ENCODE data around the gene RTTN.

RTTN gene

DNA sequence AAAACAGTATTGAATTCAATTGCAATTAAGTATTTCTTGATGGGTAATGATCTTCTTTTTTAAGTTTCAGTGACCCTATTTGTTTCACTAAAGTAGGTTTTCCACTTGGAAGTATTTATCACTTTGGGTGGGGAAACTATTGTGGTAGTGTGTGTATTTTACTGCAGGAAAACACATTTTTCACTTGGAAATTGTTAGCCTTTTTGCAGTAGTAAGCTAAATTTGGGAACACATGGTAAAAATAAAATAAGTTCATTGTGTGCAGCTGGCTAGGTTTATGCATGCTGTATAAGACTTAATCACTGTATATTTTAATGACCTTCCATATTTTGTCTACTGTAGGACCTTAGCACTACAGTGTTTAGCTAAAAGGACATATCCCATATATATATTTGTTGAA, 28.5 kb upstream of the RTTN start:
- H3K4me1 ChIP-seq (ENCODE audit: control insufficient read depth, insufficient read depth, low read length): no peaks in the 10 kb centered on the region
- H3K4me3 ChIP-seq (ENCODE audit: low read length): no peak overlapping the region
- no peak overlapping the region for H3K4me2 ChIP-seq (ENCODE audit: low read length)
- H3K9ac ChIP-seq (ENCODE audit: low read depth, low read length): no peak overlapping the region
- H3K9me3 ChIP-seq (replicated peaks; ENCODE audit: low read length): no peaks in the 10 kb centered on the region
- no peaks in the 10 kb centered on the region for H3K36me3 ChIP-seq (ENCODE audit: insufficient read depth, low read length)
- peaks cover 3% of the 10 kb centered on the region for H3K27me3 ChIP-seq (ENCODE audit: control insufficient read depth, insufficient read depth, low read length)

DNA sequence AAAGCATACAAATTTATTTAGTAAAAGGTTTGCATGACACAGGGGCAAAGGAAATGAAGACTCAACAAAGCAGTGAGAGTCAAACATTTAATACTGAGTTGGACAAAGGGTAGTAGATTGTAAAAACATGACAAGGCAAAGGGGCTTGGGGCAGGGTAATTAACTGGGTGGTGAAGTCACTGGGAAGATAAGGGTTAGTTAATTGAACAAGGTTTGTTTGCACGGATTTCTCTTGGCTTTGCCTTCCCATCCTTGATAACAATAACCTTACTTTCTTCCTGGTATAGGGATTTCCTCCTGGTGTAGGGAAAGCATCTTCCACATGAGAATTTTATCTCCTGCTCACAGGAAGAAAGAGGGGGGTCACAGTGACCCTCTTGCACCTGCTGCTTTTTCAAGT, 26.8 kb upstream of the RTTN start:
- no peak overlapping the region for H3K4me3 ChIP-seq (ENCODE audit: low read length)
- peaks cover 3% of the 10 kb centered on the region for H3K27me3 ChIP-seq (ENCODE audit: control insufficient read depth, insufficient read depth, low read length)
- H3K9me3 ChIP-seq (replicated peaks; ENCODE audit: low read length): peaks cover 6% of the 10 kb centered on the region
- no peaks in the 10 kb centered on the region for H3K36me3 ChIP-seq (ENCODE audit: insufficient read depth, low read length)
- H3K4me2 ChIP-seq (ENCODE audit: low read length): no peak overlapping the region
- no peak overlapping the region for H3K9ac ChIP-seq (ENCODE audit: low read depth, low read length)
- H3K4me1 ChIP-seq (ENCODE audit: control insufficient read depth, insufficient read depth, low read length): no peaks in the 10 kb centered on the region

DNA sequence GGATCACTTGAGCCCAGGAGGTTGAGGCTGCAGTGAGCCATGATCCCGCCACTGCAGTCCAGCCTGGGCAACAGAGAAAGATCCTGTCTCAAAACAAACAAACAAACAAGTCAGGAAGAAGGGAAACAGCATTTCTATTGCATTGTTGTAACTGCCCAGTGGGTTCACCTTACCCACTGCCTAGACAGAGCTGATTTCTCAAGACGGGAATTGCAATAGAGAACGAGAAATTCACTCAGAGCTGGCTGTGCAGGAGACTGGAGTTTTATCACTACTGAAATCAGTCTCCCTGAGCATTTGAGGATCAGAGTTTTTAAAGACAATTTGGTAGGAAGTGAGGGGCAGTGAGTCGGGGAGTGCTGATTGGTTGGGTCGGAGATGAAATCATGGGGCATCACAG, 24.2 kb upstream of the RTTN start:
- H3K4me2 ChIP-seq (ENCODE audit: low read length): no peak overlapping the region
- H3K9me3 ChIP-seq (replicated peaks; ENCODE audit: low read length): peaks cover 9% of the 10 kb centered on the region
- H3K4me3 ChIP-seq (ENCODE audit: low read length): no peak overlapping the region
- H3K4me1 ChIP-seq (ENCODE audit: control insufficient read depth, insufficient read depth, low read length): no peaks in the 10 kb centered on the region
- H3K27me3 ChIP-seq (ENCODE audit: control insufficient read depth, insufficient read depth, low read length): peaks cover 5% of the 10 kb centered on the region
- no peaks in the 10 kb centered on the region for H3K36me3 ChIP-seq (ENCODE audit: insufficient read depth, low read length)
- H3K9ac ChIP-seq (ENCODE audit: low read depth, low read length): no peak overlapping the region

DNA sequence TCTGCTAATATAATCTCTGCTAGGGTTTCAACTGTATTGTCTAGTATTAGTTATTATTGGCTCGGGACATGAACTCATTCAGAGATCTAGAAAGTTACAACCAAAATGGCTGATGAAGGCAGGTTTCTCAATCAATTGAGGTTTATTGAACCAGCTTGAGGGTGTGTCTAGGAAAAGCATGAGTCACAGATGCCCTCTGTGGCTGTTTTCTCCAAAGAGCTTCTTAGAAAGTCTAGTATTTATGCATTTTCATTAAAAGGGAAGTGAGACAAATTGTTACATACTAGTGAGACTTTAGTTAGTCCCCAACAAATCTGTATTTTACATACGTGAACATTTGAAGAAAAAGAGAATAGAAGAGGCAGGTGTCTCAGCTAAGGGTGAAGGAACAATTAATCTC, 23.0 kb upstream of the RTTN start:
- Histone ChIP-seq H3K4me1 (ENCODE audit: control insufficient read depth, insufficient read depth, low read length) (no peaks in the 10 kb centered on the region), H3K27me3 (ENCODE audit: control insufficient read depth, insufficient read depth, low read length) (peaks cover 15% of the 10 kb centered on the region), H3K36me3 (ENCODE audit: insufficient read depth, low read length) (no peaks in the 10 kb centered on the region), H3K9me3 (replicated peaks; ENCODE audit: low read length) (peaks cover 9% of the 10 kb centered on the region), H3K4me3 (ENCODE audit: low read length) (no peak overlapping the region), H3K4me2 (ENCODE audit: low read length) (no peak overlapping the region), H3K9ac (ENCODE audit: low read depth, low read length) (no peak overlapping the region)

DNA sequence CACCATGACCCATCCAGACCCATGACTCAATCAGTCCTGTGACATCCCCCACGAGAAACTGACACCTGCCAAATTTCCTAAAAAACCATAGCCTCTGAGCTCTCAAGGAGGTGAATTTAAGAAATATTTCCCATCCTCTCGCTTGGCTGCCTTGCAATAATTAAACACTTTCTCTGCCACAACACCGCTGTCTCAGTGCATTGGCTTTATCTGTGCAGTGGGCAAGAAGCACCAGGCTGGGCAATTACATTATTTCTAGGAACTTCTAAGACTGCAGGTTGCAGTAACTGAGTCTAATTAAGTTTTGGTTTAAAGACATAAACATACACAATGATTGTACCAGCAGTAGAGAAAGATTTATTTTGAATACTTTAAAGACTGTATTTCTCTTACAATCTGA, 22.0 kb upstream of the RTTN start:
- Histone ChIP-seq H3K4me2 (ENCODE audit: low read length) (no peak overlapping the region), H3K27me3 (ENCODE audit: control insufficient read depth, insufficient read depth, low read length) (peaks cover 25% of the 10 kb centered on the region), H3K9me3 (replicated peaks; ENCODE audit: low read length) (peaks cover 9% of the 10 kb centered on the region), H3K36me3 (ENCODE audit: insufficient read depth, low read length) (no peaks in the 10 kb centered on the region), H3K4me3 (ENCODE audit: low read length) (no peak overlapping the region), H3K9ac (ENCODE audit: low read depth, low read length) (no peak overlapping the region), H3K4me1 (ENCODE audit: control insufficient read depth, insufficient read depth, low read length) (no peaks in the 10 kb centered on the region)

DNA sequence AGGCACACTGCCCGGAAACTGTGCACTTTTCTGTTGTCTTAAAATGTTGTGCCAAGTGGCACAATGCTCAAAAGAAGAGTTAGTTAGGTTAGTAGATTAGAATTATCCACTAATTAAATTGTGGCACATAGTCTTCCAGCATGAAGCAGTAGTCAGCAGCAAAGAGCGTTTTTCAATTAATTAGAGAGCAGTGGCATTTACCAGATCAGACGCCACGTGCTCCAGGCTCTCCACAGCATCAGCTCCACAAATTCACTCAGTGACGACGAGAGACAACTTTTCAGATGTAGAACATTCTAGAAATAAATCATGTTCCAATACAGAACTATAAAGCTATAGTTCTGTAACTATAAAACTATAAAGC, 16.4 kb upstream of the RTTN start:
- H3K9me3 ChIP-seq (replicated peaks; ENCODE audit: low read length): no peaks in the 10 kb centered on the region
- H3K9ac ChIP-seq (ENCODE audit: low read depth, low read length): no peak overlapping the region
- H3K4me2 ChIP-seq (ENCODE audit: low read length): no peak overlapping the region

DNA sequence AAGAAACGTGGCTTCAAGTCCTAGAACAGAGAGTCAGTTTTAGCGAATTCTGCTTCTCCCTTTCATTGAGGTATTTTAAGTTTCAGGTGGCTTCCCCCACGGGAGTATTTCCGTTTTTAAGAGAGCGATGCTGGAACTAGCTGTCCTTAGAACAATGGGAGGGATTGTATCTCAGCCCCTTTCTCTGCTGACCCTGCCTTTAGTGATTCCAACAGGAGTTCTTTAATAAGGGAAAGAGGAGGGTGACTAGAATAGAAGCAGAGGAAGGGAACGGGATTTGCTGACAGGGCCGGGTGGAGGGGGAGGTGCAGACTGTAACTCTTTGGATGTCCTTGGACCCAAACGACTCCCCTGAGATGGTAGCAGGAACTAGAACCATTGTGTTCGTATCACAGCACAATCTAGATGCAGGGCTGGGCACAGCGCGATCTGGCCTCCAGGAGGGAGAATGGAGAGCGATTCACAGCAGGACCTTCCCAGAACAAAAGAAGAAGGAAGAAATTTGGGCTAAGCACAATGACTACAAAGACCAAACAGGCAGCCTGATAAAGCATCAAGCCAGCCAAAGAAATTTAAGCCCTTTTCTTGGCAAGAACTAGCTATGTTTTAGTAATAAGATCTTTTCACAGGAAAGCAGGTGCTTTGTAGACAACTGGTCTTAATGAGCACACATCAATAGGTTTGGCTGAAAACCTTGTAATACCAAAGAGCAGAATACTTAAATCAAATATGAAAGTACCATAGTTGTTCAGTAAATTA, 15.8 kb upstream of the RTTN start:
- Histone ChIP-seq H3K4me1 (ENCODE audit: control insufficient read depth, insufficient read depth, low read length) (no peaks in the 10 kb centered on the region), H3K27me3 (ENCODE audit: control insufficient read depth, insufficient read depth, low read length) (peaks cover 39% of the 10 kb centered on the region), H3K36me3 (ENCODE audit: insufficient read depth, low read length) (no peaks in the 10 kb centered on the region), H3K4me3 (ENCODE audit: low read length) (no peak overlapping the region), H3K9me3 (replicated peaks; ENCODE audit: low read length) (no peaks in the 10 kb centered on the region), H3K9ac (ENCODE audit: low read depth, low read length) (no peak overlapping the region), H3K4me2 (ENCODE audit: low read length) (no peak overlapping the region)

More for the DNA sequence above, 16.4 kb upstream of the RTTN start:
- H3K4me1 ChIP-seq (ENCODE audit: control insufficient read depth, insufficient read depth, low read length): no peaks in the 10 kb centered on the region
- H3K4me3 ChIP-seq (ENCODE audit: low read length): no peak overlapping the region
- no peaks in the 10 kb centered on the region for H3K36me3 ChIP-seq (ENCODE audit: insufficient read depth, low read length)
- peaks cover 39% of the 10 kb centered on the region for H3K27me3 ChIP-seq (ENCODE audit: control insufficient read depth, insufficient read depth, low read length)

DNA sequence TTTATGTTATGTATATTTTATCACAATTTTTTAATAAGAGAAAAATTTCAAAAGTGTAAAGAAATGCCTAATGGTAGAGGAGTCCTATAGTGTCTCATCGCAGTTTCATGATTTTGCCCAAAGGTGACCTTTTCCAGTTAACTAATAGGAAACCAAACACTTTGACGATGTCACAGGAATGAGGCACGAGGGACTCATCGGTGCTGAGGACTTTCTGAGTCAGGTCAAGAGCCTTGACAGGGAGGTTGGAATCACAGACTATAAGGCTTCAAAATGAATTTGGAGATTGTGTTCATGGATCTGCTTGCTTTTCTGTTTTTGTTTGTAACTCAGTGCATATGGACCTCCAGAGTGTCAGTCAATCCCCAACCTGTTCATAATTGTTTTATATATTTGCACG, 15.1 kb upstream of the RTTN start:
- no peak overlapping the region for H3K4me3 ChIP-seq (ENCODE audit: low read length)
- H3K27me3 ChIP-seq (ENCODE audit: control insufficient read depth, insufficient read depth, low read length): peaks cover 39% of the 10 kb centered on the region
- H3K36me3 ChIP-seq (ENCODE audit: insufficient read depth, low read length): no peaks in the 10 kb centered on the region
- H3K9me3 ChIP-seq (replicated peaks; ENCODE audit: low read length): no peaks in the 10 kb centered on the region
- H3K4me1 ChIP-seq (ENCODE audit: control insufficient read depth, insufficient read depth, low read length): no peaks in the 10 kb centered on the region
- no peak overlapping the region for H3K9ac ChIP-seq (ENCODE audit: low read depth, low read length)
- no peak overlapping the region for H3K4me2 ChIP-seq (ENCODE audit: low read length)

DNA sequence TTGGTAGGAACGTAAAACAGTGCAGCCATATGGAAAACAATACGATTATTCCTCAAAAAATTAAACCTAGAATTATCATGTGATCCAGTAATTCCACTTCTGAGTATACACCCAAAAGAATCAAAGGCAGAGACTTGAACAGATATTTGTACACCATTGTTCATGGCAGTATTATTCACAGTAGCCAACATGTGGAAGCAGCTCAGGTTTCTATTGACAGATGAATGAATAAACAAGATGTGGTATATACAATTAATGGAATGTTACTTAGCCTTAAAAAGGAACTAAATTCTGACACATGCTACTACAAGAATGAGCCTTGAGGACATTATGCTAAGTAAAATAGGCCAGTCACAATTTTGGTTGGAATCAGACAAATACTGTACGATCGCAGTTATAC, 14.2 kb upstream of the RTTN start:
- Histone ChIP-seq H3K4me2 (ENCODE audit: low read length) (no peak overlapping the region), H3K4me3 (ENCODE audit: low read length) (no peak overlapping the region), H3K9ac (ENCODE audit: low read depth, low read length) (no peak overlapping the region), H3K9me3 (replicated peaks; ENCODE audit: low read length) (no peaks in the 10 kb centered on the region), H3K4me1 (ENCODE audit: control insufficient read depth, insufficient read depth, low read length) (no peaks in the 10 kb centered on the region), H3K36me3 (ENCODE audit: insufficient read depth, low read length) (no peaks in the 10 kb centered on the region), H3K27me3 (ENCODE audit: control insufficient read depth, insufficient read depth, low read length) (peaks cover 37% of the 10 kb centered on the region)

DNA sequence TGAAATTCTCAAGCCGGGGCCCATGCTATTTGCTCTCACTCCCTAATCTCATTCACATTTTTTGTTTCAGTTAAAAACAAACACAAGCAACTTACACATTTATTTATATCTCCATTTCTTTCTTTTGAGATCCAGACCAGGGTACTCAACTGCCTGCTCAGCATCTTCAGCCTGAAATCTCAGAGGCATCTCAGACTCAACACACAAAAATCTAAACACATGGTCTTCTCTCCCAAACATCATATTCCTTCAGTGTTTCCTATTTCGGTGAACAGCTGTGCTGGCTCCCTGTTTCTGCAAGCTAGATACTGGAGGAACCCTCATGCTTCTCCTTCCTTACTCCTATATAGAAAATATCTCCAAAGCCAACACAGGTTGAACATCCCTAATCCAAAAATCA, 11.3 kb upstream of the RTTN start:
- Histone ChIP-seq H3K9me3 (replicated peaks; ENCODE audit: low read length) (no peaks in the 10 kb centered on the region), H3K9ac (ENCODE audit: low read depth, low read length) (no peak overlapping the region), H3K4me2 (ENCODE audit: low read length) (no peak overlapping the region), H3K4me3 (ENCODE audit: low read length) (no peak overlapping the region), H3K4me1 (ENCODE audit: control insufficient read depth, insufficient read depth, low read length) (no peaks in the 10 kb centered on the region), H3K36me3 (ENCODE audit: insufficient read depth, low read length) (no peaks in the 10 kb centered on the region), H3K27me3 (ENCODE audit: control insufficient read depth, insufficient read depth, low read length) (peaks cover 15% of the 10 kb centered on the region)

DNA sequence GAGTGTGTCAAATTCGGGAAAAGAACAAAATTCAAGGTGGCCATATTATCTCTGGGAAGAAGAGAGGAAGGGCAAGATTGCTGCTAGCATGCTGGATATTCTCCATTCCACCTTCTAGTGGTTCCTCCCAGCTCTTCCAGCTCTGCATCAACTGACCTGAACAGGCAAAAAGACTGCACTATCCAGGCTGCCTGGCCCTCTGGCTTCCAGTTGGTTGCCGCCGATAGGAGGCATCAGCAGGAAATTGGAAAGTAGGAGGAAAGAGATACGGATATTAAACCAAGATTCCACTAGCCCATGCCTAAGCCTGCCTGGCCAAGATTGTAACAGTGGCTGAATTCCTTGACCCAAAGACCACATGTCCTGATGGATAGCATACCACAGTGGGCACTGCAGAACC, 1.7 kb upstream of the RTTN start:
- Histone ChIP-seq H3K9me3 (replicated peaks; ENCODE audit: low read length) (no peaks in the 10 kb centered on the region), H3K27me3 (ENCODE audit: control insufficient read depth, insufficient read depth, low read length) (no peaks in the 10 kb centered on the region), H3K4me1 (ENCODE audit: control insufficient read depth, insufficient read depth, low read length) (no peaks in the 10 kb centered on the region), H3K4me3 (ENCODE audit: low read length) (no peak overlapping the region), H3K36me3 (ENCODE audit: insufficient read depth, low read length) (no peaks in the 10 kb centered on the region), H3K9ac (ENCODE audit: low read depth, low read length) (no peak overlapping the region), H3K4me2 (ENCODE audit: low read length) (no peak overlapping the region)

DNA sequence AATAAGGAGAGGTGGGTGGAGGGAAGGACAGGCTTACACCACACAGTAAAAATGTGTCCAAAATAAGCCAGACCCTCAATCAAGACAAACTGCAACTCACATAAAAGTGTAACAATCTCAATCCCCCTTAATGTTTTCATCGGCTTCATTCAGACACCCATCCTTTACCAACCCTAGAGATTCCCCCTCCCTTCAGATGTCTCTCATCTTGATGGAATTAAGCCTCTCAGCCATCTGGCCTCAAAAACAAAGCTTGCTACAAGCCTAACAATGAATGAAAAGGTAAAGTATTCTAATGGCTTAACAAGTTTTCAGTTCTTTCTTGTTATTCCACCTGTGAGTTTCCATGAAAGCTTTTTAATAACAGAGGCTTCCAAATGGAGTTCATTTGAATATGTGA, 5.2 kb downstream of the RTTN start:
- Histone ChIP-seq H3K36me3 (ENCODE audit: insufficient read depth, low read length) (no peaks in the 10 kb centered on the region), H3K9me3 (replicated peaks; ENCODE audit: low read length) (no peaks in the 10 kb centered on the region), H3K9ac (ENCODE audit: low read depth, low read length) (no peak overlapping the region), H3K4me3 (ENCODE audit: low read length) (no peak overlapping the region), H3K4me1 (ENCODE audit: control insufficient read depth, insufficient read depth, low read length) (no peaks in the 10 kb centered on the region), H3K4me2 (ENCODE audit: low read length) (no peak overlapping the region), H3K27me3 (ENCODE audit: control insufficient read depth, insufficient read depth, low read length) (no peaks in the 10 kb centered on the region)

Measured in skeletal muscle satellite cell (primary cell).